Mucosa of rectum (tissue), 2 donors: ENCODE results near the gene FRRS1.
"Not testable (repeated sequence)": the region's sequence is repeated elsewhere in the genome, so short reads cannot be mapped to it uniquely, and the experiment has no call there.

ENCODE experiments used
- H3K27ac ChIP-seq, 2 donors: one replicate each; pipeline ENCODE4 v1.7.0; 2013; ENCODE audit warnings: inconsistent platforms in 2 of 2, low read depth in 2 of 2, low read length in 2 of 2
- H3K27me3 ChIP-seq, 2 donors: one replicate each; pipeline ENCODE4 v1.7.0; 2013; ENCODE audit warnings: low read length in 2 of 2; ENCODE audit not compliant: control insufficient read depth in 2 of 2, insufficient read depth in 2 of 2
- H3K36me3 ChIP-seq, 2 donors: one replicate each; pipeline ENCODE4 v1.7.0; 2013; ENCODE audit warnings: low read length in 2 of 2; ENCODE audit not compliant: control insufficient read depth in 2 of 2, insufficient read depth in 2 of 2
- H3K4me1 ChIP-seq, 2 donors: one replicate each; pipeline ENCODE4 v1.7.0; 2013; ENCODE audit warnings: low read length in 2 of 2, mild to moderate bottlenecking in 1 of 2; ENCODE audit not compliant: control insufficient read depth in 2 of 2, insufficient read depth in 2 of 2
- H3K4me3 ChIP-seq, 2 donors: one replicate each; pipeline ENCODE4 v1.7.0; 2013; ENCODE audit warnings: low read length in 2 of 2
- H3K9ac ChIP-seq, 2 donors: one replicate each; pipeline ENCODE4 v1.7.0; 2013; ENCODE audit warnings: low read length in 2 of 2, low read depth in 1 of 2, mild to moderate bottlenecking in 1 of 2
- H3K9me3 ChIP-seq, 2 donors: one replicate each; pipeline ENCODE4 v1.7.0; 2013; ENCODE audit warnings: low read length in 2 of 2; ENCODE audit not compliant: control insufficient read depth in 2 of 2
- donor health status: healthy.
- donor health status: Normal muscosa, but diverticular disease.

FRRS1 gene, protein sequence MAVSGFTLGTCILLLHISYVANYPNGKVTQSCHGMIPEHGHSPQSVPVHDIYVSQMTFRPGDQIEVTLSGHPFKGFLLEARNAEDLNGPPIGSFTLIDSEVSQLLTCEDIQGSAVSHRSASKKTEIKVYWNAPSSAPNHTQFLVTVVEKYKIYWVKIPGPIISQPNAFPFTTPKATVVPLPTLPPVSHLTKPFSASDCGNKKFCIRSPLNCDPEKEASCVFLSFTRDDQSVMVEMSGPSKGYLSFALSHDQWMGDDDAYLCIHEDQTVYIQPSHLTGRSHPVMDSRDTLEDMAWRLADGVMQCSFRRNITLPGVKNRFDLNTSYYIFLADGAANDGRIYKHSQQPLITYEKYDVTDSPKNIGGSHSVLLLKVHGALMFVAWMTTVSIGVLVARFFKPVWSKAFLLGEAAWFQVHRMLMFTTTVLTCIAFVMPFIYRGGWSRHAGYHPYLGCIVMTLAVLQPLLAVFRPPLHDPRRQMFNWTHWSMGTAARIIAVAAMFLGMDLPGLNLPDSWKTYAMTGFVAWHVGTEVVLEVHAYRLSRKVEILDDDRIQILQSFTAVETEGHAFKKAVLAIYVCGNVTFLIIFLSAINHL

GRCh38 chr1:99766378-99766800 lies at the start of gene FRRS1:
TSS of gene FRRS1 (minus strand) at chr1:99766635. CDS start at chr1:99748768, 17,867 bp downstream.
- Histone ChIP-seq H3K27me3 (no peaks in the 10 kb centered on the region), H3K4me1 (peaks cover 3 to 8% of the 10 kb centered on the region in 2 donors), H3K9me3 (no peaks in the 10 kb centered on the region), H3K4me3 (peak within 1 kb of the TSS; percentile 89 to 98), H3K27ac (peak within 1 kb of the TSS; percentile 87 to 88), H3K36me3 (no peaks in the 10 kb centered on the region), H3K9ac (peak within 1 kb of the TSS; percentile 78 to 96)

DNA sequence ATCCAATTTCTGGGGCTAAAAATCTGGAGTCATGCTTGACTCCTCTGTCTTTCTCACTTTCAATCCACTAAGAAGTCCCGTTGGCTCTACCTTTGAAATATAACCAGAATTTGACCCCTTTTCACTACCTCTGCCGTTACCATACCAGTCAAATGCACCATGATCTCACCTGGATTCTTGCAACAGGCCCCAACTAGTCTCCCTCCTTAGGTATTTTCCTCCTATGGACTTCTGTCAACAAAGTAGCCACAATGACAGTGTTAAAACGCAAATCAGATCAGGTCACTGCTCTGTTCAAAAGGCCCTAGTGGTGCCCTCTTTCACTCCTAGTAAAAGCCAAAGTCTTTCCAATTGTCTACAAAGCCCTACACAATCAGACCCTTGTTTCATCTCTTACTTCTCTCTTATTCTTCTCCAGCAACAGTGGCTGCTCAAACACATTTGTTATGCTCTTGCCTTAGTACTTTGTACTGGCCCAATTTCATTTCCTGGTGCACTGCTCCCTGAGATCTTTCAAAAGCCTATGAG lies 48.0 kb upstream of the FRRS1 start:
- Histone ChIP-seq H3K9me3 (no peaks in the 10 kb centered on the region), H3K27ac (no peak overlapping the region), H3K9ac (no peak overlapping the region), H3K4me1 (no peaks in the 10 kb centered on the region), H3K27me3 (no peaks in the 10 kb centered on the region), H3K36me3 (no peaks in the 10 kb centered on the region), H3K4me3 (no peak overlapping the region)

DNA sequence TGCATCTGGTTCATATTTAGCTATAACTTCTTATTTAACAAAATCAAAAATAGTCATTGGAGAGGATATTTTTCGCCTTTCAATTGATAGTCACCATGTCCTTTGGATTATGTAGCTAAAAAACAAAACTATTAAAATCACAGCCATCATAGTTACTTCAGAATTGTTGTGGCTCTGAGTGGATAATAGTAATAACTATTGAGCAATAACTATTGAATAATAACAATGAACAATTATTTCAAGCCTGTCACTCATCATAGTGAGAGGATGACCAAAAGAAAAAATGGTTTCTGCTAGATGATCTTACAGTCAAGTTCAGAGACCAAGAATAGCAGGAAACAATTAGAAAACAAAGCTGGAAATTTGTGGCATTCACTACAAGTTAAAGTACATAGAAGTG lies 45.3 kb upstream of the FRRS1 start:
- no peaks in the 10 kb centered on the region for H3K4me1 ChIP-seq
- H3K9me3 ChIP-seq, result no peaks in the 10 kb centered on the region
- H3K36me3 ChIP-seq, result no peaks in the 10 kb centered on the region

DNA sequence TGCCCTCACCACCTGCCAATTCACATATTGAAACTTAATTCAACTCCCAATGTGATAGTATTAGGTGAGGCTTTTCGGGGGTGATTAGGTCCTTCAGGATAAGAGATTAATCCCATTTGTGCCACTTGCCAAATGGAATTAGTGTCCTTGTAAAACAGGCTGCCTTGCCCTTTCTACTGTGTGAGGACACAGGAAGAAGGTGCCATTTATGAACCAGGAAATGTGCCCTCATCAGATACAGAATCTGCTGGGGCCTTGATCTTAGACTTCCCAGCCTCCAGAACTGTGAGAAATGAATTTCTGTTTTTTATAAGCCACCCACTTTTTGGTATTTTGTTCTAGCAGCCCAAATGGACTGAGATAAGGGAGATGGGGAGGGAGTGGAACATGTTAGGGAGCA lies 44.6 kb upstream of the FRRS1 start:
- H3K4me1 ChIP-seq, result no peaks in the 10 kb centered on the region
- H3K36me3 ChIP-seq, result no peaks in the 10 kb centered on the region
- no peaks in the 10 kb centered on the region for H3K9me3 ChIP-seq
- H3K27ac ChIP-seq, result no peak overlapping the region
- no peak overlapping the region for H3K4me3 ChIP-seq
- H3K9ac ChIP-seq, result no peak overlapping the region
- H3K27me3 ChIP-seq, result no peaks in the 10 kb centered on the region

More for the DNA sequence above, 45.3 kb upstream of the FRRS1 start:
- Histone ChIP-seq H3K27me3 (no peaks in the 10 kb centered on the region), H3K27ac (no peak overlapping the region), H3K9ac (no peak overlapping the region), H3K4me3 (no peak overlapping the region)

- no peak overlapping the region for H3K27ac ChIP-seq
- no peaks in the 10 kb centered on the region for H3K4me1 ChIP-seq
- H3K9ac ChIP-seq, result peak overlapping the region in 1 of 2 donors; percentile 21
- H3K9me3 ChIP-seq, result no peaks in the 10 kb centered on the region
- no peaks in the 10 kb centered on the region for H3K27me3 ChIP-seq
- H3K4me3 ChIP-seq, result no peak overlapping the region
- H3K36me3 ChIP-seq, result no peaks in the 10 kb centered on the region
These were observed 42.1 kb upstream of the FRRS1 start for GRCh38 chr1:99808391-99809115.

- Histone ChIP-seq H3K9ac (no peak overlapping the region), H3K9me3 (no peaks in the 10 kb centered on the region), H3K4me3 (no peak overlapping the region), H3K4me1 (peaks cover 0 to under 1% of the 10 kb centered on the region in 2 donors), H3K27ac (no peak overlapping the region), H3K27me3 (no peaks in the 10 kb centered on the region), H3K36me3 (no peaks in the 10 kb centered on the region)
These were observed 40.4 kb upstream of the FRRS1 start for GRCh38 chr1:99806882-99807281.

GRCh38 chr1:99801584-99801983 lies 35.1 kb upstream of the FRRS1 start:
- Histone ChIP-seq H3K9ac (no peak overlapping the region), H3K27me3 (no peaks in the 10 kb centered on the region), H3K4me1 (peaks cover 0 to 8% of the 10 kb centered on the region in 2 donors), H3K36me3 (no peaks in the 10 kb centered on the region), H3K27ac (no peak overlapping the region), H3K9me3 (no peaks in the 10 kb centered on the region), H3K4me3 (no peak overlapping the region)

GRCh38 chr1:99793861-99794260 lies 27.4 kb upstream of the FRRS1 start:
- H3K4me3 ChIP-seq, result not testable (repeated sequence)

DNA sequence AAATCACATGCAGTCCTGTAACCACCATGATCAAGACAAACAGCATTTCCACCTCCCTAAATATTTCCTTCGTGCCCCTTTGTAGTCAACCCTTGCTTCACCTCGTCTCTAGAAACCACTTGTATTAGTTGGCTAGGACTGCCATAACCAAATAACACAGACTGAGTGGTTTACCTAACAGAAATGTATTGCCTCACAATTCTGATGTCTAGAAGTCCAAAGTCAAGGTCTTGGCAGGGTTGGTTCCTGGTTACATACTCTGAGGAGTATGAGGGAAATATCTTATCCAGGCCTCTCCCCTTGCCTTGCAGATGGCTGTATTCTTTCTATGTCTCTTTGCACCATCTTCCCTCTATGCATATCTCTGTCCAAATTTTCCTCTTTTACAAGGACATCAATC lies 23.3 kb upstream of the FRRS1 start:
- no peak overlapping the region for H3K4me3 ChIP-seq
- no peak overlapping the region for H3K27ac ChIP-seq
- no peaks in the 10 kb centered on the region for H3K36me3 ChIP-seq
- no peaks in the 10 kb centered on the region for H3K9me3 ChIP-seq
- H3K9ac ChIP-seq, result no peak overlapping the region
- no peaks in the 10 kb centered on the region for H3K4me1 ChIP-seq
- H3K27me3 ChIP-seq, result no peaks in the 10 kb centered on the region

More at GRCh38 chr1:99793861-99794260, 27.4 kb upstream of the FRRS1 start:
- not testable (repeated sequence) for H3K4me1 ChIP-seq, H3K27me3 ChIP-seq, H3K9me3 ChIP-seq, H3K27ac ChIP-seq, H3K9ac ChIP-seq, H3K36me3 ChIP-seq

DNA sequence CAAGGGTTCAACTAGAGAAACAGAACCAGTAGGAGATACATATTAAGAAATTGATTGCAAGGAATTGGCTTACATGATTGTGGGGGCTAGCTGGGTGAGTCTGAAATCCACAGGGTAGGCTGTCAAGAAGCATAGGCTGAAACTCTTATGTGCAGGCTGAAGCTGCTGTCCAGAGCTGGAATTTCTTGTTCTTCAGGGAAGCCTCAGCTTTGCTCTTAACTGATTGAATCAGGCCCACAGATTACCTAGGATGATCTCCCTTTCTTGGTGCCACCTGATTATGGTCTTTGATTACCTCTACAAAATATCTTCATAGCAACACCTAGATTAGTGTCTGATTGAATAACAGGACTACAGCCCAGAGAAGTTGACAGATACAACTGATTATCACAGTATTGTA lies 22.5 kb upstream of the FRRS1 start:
- Histone ChIP-seq H3K27me3 (no peaks in the 10 kb centered on the region), H3K9ac (no peak overlapping the region), H3K4me3 (no peak overlapping the region), H3K36me3 (no peaks in the 10 kb centered on the region), H3K9me3 (no peaks in the 10 kb centered on the region), H3K4me1 (no peaks in the 10 kb centered on the region), H3K27ac (no peak overlapping the region)
